Measurements from ENCODE around the gene GPR55.

GPR55 gene

GRCh38 chr2:230899786-230900185 is 25.3 kb downstream of the GPR55 start:
- DNase-seq: no peak

- no peak for DNase-seq
Measured at GRCh38 chr2:230899287-230899686, 25.8 kb downstream of the GPR55 start.

GRCh38 chr2:230898713-230899091 is 26.3 kb downstream of the GPR55 start:
- DNase-seq: no peak

GRCh38 chr2:230898016-230898712 is 26.9 kb downstream of the GPR55 start:
- no peak for DNase-seq

- DNase-seq: no peak
Measured at GRCh38 chr2:230896346-230897115, 28.5 kb downstream of the GPR55 start.

- no peak for DNase-seq
Measured at GRCh38 chr2:230895536-230896345, 29.3 kb downstream of the GPR55 start.

GRCh38 chr2:230893841-230894781 is 30.9 kb downstream of the GPR55 start:
- DNase-seq: no peak

GRCh38 chr2:230893338-230893737 is 31.7 kb downstream of the GPR55 start:
- no peak for DNase-seq

- DNase-seq: no peak
Measured at GRCh38 chr2:230891509-230891908, 33.5 kb downstream of the GPR55 start.

GRCh38 chr2:230891064-230891463 is 34.0 kb downstream of the GPR55 start:
- DNase-seq: no peak

- no peak for DNase-seq
Measured at GRCh38 chr2:230890646-230891045, 34.4 kb downstream of the GPR55 start.

- DNase-seq: no peak
Measured at GRCh38 chr2:230889911-230890601, 35.0 kb downstream of the GPR55 start.

GRCh38 chr2:230888824-230889400 is 36.1 kb downstream of the GPR55 start:
- no peak for DNase-seq

- DNase-seq: no peak
Measured at GRCh38 chr2:230887342-230887741, 37.7 kb downstream of the GPR55 start.

GRCh38 chr2:230886671-230887071 is 38.4 kb downstream of the GPR55 start:
- no peak for DNase-seq

- DNase-seq: no peak
Measured at GRCh38 chr2:230886206-230886605, 38.8 kb downstream of the GPR55 start.

GRCh38 chr2:230885463-230886130 is 39.4 kb downstream of the GPR55 start:
- DNase-seq: no peak

- DNase-seq: no peak
Measured at GRCh38 chr2:230881840-230882239, 43.2 kb downstream of the GPR55 start.

- DNase-seq: no peak
Measured at GRCh38 chr2:230879891-230880290, 45.2 kb downstream of the GPR55 start.

- no peak for DNase-seq
Measured at GRCh38 chr2:230879271-230879882, 45.7 kb downstream of the GPR55 start.

Data from AML-193 (cell line).